AG10803 (cell line): ENCODE results near the gene SMOC1.
A peak's percentile ranks its signal among the peaks of the same experiment; 100 is the strongest.

Experiments used
- DNase-seq: peaks from one replicate; pipeline ENCODE4 v3.0.0; 2010; ENCODE audit warnings: low read depth
- H3K4me3 ChIP-seq: 2 replicates; pipeline ENCODE4 v1.5.1; 2011; ENCODE audit warnings: mild to moderate bottlenecking, low read length, control low read depth
- TF ChIP-seq, protein P1 (sequence below): conservative IDR thresholded peaks from 2 replicates; pipeline ENCODE4 v1.5.1; 2011; ENCODE audit warnings: mild to moderate bottlenecking, low read length, control low read depth, inconsistent platforms

SMOC1 gene

DNA sequence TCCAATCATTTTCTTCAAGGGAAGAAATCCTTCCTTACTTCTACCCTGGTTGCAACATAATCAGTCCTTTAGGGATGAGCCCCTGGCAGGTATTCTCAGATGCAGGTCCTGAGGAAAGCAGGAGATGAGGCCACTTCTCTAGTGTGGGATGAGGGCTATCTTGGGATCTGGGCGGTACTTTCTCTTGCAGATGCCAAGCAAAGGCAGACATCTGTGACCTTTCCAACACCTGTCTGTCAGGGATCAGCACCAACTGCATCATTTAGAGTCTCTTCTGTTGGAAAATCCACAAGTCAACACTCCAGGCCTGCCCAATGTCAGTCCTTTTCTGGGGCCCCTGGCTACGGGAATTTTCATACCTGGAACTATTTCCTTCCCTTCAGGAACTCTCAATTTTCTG, 180.3 kb downstream of the SMOC1 start:
- TF ChIP-seq, protein P1, sequence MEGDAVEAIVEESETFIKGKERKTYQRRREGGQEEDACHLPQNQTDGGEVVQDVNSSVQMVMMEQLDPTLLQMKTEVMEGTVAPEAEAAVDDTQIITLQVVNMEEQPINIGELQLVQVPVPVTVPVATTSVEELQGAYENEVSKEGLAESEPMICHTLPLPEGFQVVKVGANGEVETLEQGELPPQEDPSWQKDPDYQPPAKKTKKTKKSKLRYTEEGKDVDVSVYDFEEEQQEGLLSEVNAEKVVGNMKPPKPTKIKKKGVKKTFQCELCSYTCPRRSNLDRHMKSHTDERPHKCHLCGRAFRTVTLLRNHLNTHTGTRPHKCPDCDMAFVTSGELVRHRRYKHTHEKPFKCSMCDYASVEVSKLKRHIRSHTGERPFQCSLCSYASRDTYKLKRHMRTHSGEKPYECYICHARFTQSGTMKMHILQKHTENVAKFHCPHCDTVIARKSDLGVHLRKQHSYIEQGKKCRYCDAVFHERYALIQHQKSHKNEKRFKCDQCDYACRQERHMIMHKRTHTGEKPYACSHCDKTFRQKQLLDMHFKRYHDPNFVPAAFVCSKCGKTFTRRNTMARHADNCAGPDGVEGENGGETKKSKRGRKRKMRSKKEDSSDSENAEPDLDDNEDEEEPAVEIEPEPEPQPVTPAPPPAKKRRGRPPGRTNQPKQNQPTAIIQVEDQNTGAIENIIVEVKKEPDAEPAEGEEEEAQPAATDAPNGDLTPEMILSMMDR = no peak
- no peak overlapping the region for H3K4me3 ChIP-seq
- no peak for DNase-seq

DNA sequence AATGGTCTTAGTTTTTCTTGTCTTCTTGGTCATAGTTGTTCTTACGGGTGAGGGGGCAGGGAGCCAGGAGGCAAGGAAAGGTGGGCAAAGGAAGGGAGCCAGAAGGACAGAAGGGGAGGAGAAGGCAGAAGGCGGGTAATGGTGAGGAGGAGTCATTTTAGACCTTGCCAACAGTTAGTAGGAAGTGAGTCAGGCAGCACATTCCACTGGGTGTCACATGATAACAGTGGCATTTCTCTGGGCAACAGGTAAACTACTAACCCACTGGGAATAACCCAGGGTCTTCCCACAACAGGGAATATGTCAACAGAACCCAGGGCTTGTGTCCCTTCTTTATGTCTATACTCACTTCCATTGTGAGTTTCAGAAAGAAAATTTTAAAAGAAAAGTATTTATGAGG, 181.9 kb downstream of the SMOC1 start:
- TF ChIP-seq, protein P1 = no peak
- no peak for DNase-seq
- H3K4me3 ChIP-seq = no peak overlapping the region

DNA sequence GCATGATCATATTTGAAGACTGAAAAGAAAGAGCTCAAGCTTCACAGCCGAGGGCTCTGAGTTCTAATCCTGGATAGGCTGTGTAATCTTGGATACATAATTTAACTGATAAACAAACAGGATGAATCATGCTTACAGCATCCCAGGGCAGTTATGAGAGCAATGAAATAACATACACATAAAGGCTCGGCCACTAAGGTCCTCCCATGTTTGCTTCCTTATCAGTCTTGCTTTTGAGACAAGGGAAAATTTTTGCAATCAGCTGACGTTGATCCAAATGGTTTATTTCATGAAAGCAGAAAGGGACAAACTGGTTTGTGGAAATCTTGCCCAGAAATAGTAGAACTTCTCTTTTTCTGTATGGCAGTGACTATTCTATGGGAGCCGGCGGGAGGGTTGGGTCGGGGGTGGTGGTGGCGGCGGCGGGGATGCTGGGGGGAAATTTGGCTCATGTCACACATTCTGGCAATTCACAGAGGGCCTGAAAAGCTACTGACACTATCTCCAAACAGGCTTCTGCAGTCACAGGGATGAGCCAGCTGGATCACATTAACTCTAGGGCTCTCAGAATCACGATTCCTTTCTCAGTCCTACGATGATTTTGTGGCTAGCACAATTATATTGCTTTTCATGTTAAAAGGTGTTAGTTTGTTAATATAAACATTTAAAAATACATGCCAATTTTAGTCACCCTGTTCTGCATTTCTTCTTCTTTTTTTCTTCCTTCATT, 185.1 kb downstream of the SMOC1 start:
- DNase-seq = no peak
- H3K4me3 ChIP-seq = no peak overlapping the region
- TF ChIP-seq, protein P1 = no peak

DNA sequence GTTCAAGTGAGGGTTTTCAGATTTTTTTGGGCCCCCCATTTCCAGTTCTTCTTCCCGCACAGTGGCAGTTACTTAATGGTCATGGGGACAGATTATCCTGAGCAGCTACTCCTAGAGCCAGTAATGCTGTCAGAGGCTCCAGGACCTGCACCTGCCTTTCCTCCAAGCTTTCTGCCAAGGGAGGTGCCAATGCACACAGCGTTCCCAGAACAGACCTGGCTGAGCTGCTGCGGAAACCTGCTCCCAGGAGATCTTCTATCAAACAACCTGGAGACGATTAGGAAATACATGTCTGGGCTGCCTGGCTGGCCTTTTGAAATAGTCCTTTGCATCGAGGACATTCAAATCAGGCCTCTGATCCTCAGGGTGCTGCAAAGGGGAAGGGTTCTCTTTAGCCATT, 188.6 kb downstream of the SMOC1 start:
- no peak for DNase-seq
- TF ChIP-seq, protein P1 = no peak
- H3K4me3 ChIP-seq = no peak overlapping the region

DNA sequence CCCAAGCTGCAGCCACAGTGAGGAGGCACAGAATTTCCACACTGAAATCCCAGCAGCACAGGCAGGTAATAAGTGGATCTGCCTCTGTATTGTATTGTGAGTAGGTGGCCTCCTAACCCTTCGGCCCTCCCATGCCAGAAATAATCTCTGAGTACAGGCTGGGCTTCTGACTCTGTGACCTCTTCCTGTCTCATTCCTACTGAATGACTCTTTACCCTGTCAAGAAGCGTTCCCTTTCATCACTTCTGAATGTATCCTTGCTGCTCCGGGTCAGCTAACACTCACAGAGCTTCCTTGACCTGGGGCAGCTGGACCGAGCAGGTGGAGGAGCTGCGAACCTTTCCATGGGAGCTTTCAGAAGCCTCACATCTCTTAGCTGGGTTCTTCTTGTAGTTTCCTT, 190.0 kb downstream of the SMOC1 start:
- DNase-seq = no peak
- H3K4me3 ChIP-seq = no peak overlapping the region
- TF ChIP-seq, protein P1 = no peak

DNA sequence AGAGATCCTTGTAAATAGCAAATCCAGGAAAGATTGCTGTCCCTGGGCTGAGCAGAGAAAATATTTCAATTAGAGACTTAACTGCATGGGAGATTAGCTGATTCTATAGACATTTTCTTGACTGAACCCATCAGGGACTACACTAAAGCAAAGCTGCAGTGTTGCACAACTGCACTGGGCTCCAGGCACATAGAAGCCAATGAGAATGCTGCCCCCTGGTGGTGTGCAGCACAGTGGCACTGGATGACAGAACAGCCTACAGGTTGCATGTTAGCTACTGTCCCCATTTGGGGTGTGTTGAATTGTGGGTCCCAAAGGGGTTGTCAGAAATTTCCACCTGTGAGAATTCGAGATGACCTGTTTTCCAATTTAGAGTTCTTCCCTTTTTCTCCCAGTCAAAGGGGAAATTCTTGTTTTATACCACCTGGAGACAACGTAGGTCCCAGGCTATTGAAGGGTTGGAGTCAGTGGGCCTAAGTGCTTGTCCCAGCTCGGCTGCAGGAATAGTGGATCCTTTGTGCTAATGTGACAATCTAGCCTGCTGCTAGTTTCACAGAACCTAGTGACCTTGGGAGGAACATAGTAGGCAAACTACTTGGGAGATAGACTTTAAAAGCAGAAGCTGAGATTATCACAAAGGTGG, 194.8 kb downstream of the SMOC1 start:
- DNase-seq = peak; percentile 54
- TF ChIP-seq, protein P1 = peak; percentile 67
- no peak overlapping the region for H3K4me3 ChIP-seq

DNA sequence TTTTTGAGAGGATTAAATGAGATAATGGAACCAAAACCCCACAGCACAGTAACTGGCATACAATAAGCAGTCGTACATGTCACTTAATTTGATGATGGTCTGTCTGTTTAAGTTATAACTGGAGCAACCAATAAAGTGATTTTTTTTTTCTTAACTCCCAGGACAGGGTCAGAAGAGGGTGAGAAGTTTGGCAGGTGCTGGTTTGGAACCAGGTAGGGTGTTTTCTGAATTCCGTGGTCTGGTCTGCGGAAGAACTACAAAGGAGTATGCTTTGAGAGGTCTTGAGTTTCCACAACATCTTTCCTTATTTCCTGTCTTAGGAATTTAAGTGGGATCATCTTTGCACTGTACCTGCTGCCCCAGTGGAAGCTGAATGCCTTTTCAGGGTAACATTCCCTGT, 197.8 kb downstream of the SMOC1 start:
- H3K4me3 ChIP-seq = no peak overlapping the region
- TF ChIP-seq, protein P1 = no peak
- no peak for DNase-seq
